K562 (cell line): ENCODE results near the gene FUZ. TPM values are rescaled to one million over a fixed set of nuclear protein-coding genes. Genes with fewer than 3 reads are reported as not detected.
A peak's percentile ranks its signal among the peaks of the same experiment; 100 is the strongest.

Experiments used
- ATAC-seq: fragments of 200-7000 bp; cut with Tn5 transposase; 3 replicates; pipeline ENCODE4 v1.9.1; 2020; ENCODE audit warnings: moderate library complexity
- BruUV-seq: library from RNA; stranded (reverse); fragments of 400-500 nt; replicated peaks from 2 replicates; lab custom pipeline; 2021; lab: Mats Ljungman, UMichigan
- CTCF ChIA-PET: fragments of 300-600 bp; formaldehyde crosslinking; extraction: SDS; loops from one replicate; lab custom pipeline; 2021; ENCODE audit warnings: low intra/inter-chr PET ratio; lab: Yijun Ruan, JAX
- POLR2A ChIA-PET: fragments of 300-600, 350-650 bp; sonication (Branson Sonifier 250); formaldehyde crosslinking; extraction: SDS; loops from one replicate; lab custom pipeline; 2021; ENCODE audit warnings: antibody characterized with exemption, inconsistent platforms; lab: Yijun Ruan, JAX
- DNase-seq, 4 experiments: peaks; one replicate each; pipeline versions ENCODE4 v3.0.0 to v3.0.0-alpha.2; 2011 to 2018; ENCODE audit warnings: low spot score in 3 of 4, mixed read lengths in 3 of 4; ENCODE audit errors: extremely low read depth in 1 of 4
- FAIRE-seq: peaks from 2 replicates; lab custom pipeline; 2011; peaks lifted over from hg19 to GRCh38; lab: Jason Lieb, UNC
- H2AFZ ChIP-seq: 2 replicates; pipeline ENCODE4 v1.6.0; 2011; ENCODE audit warnings: low read depth, low read length, control low read depth, inconsistent platforms
- H3K27ac ChIP-seq: fragments of 200-600 bp; 3 replicates; pipeline ENCODE4 v1.8.0; 2011; ENCODE audit warnings: low read depth, mild to moderate bottlenecking, control low read depth, inconsistent platforms, low read length, moderate library complexity, mixed read lengths; ENCODE audit errors: extremely low read depth
- H3K27me3 ChIP-seq, 2 experiments: fragments of 300-600 bp in 1 of 2; 2 replicates in 1 of 2; 3 replicates in 1 of 2; pipeline versions ENCODE4 v1.6.0 to v1.8.0; 2011; ENCODE audit warnings: inconsistent platforms in 2 of 2, low read length in 2 of 2, mild to moderate bottlenecking in 1 of 2, mixed read lengths in 1 of 2, moderate library complexity in 1 of 2; ENCODE audit not compliant: control insufficient read depth in 2 of 2, insufficient read depth in 2 of 2
- H3K36me3 ChIP-seq: fragments of 300-600 bp; 3 replicates; pipeline ENCODE4 v1.8.0; 2011; ENCODE audit warnings: mild to moderate bottlenecking, low read length, inconsistent platforms; ENCODE audit not compliant: control insufficient read depth, insufficient read depth
- H3K4me1 ChIP-seq, 2 experiments: fragments of 200-600 bp in 1 of 2; replicated peaks in 1 of 2; 2 replicates in 1 of 2; 3 replicates in 1 of 2; pipeline versions ENCODE4 v1.5.1 to v1.8.0; 2011; ENCODE audit warnings: inconsistent platforms in 2 of 2, low read length in 2 of 2, mild to moderate bottlenecking in 1 of 2, mixed read lengths in 1 of 2, moderate library complexity in 1 of 2; ENCODE audit not compliant: control insufficient read depth in 2 of 2, insufficient read depth in 2 of 2
- H3K4me2 ChIP-seq: 2 replicates; pipeline ENCODE4 v1.6.1; 2011; ENCODE audit warnings: low read length, control low read depth, inconsistent platforms, mixed read lengths; ENCODE audit not compliant: insufficient read depth
- H3K4me3 ChIP-seq: fragments of 200-600 bp; sonication (generic), shearing (Covaris generic); 2 replicates; pipeline ENCODE4 v1.5.1; 2016; ENCODE audit warnings: control low read depth, inconsistent platforms
- H3K79me2 ChIP-seq: fragments of 200-600 bp; 3 replicates; pipeline ENCODE4 v1.8.0; 2011; ENCODE audit warnings: low read length, inconsistent platforms; ENCODE audit not compliant: control insufficient read depth, insufficient read depth
- H3K9ac ChIP-seq, 2 experiments: 2 replicates each; pipeline versions ENCODE4 v1.6.0 to v1.6.1; 2011; ENCODE audit warnings: low read depth in 2 of 2, low read length in 2 of 2, control low read depth in 1 of 2, inconsistent platforms in 1 of 2, mild to moderate bottlenecking in 1 of 2, mixed read lengths in 1 of 2; ENCODE audit not compliant: insufficient read depth in 1 of 2
- H3K9me1 ChIP-seq: one replicate; pipeline ENCODE4 v1.6.0; 2011; ENCODE audit warnings: inconsistent platforms, mild to moderate bottlenecking, low read length, moderate library complexity; ENCODE audit not compliant: control insufficient read depth, insufficient read depth
- H3K9me3 ChIP-seq: replicated peaks from 2 replicates; pipeline ENCODE4 v1.5.1; 2011; ENCODE audit warnings: low read depth, low read length, inconsistent platforms; ENCODE audit not compliant: control insufficient read depth, insufficient read depth
- H4K20me1 ChIP-seq: replicated peaks from 2 replicates; pipeline ENCODE4 v1.6.1; 2011; ENCODE audit warnings: low read length, inconsistent platforms, mixed read lengths; ENCODE audit not compliant: control insufficient read depth, insufficient read depth
- CBX1 ChIP-seq: sonication (generic); IDR thresholded peaks from 2 replicates; pipeline ENCODE4 v1.6.1; 2016; ENCODE audit warnings: antibody characterized with exemption, low read depth, mild to moderate bottlenecking
- DNMT1 ChIP-seq: fragments of 450-650 bp; IDR thresholded peaks from 2 replicates; pipeline ENCODE4 v1.6.1; 2016; ENCODE audit warnings: antibody characterized with exemption, mild to moderate bottlenecking
- DPF2 ChIP-seq: fragments of 450-650 bp; IDR thresholded peaks from 2 replicates; pipeline ENCODE4 v1.6.1; 2016
- ESRRA ChIP-seq: fragments of 450-650 bp; IDR thresholded peaks from 2 replicates; pipeline ENCODE4 v1.6.1; 2014; ENCODE audit warnings: low read depth, mild to moderate bottlenecking, moderate library complexity, borderline replicate concordance
- LCOR ChIP-seq: sonication (generic); formaldehyde crosslinking; IDR thresholded peaks from 2 replicates; pipeline ENCODE4 v1.8.0; 2022; ENCODE audit warnings: mild to moderate bottlenecking, missing genetic modification reagents
- MCM7 ChIP-seq, 2 experiments: fragments of 450-650 bp; IDR thresholded peaks; 2 replicates each; pipeline ENCODE4 v1.6.1; 2016 to 2018
- POLR3A ChIP-seq: IDR thresholded peaks from 2 replicates; pipeline ENCODE4 v1.6.1; 2011; ENCODE audit warnings: borderline replicate concordance, mild to moderate bottlenecking, moderate library complexity; ENCODE audit not compliant: insufficient read length, insufficient read depth; ENCODE audit errors: extremely low read depth
- RBM25 ChIP-seq: fragments of 200-400 bp; formaldehyde crosslinking; IDR thresholded peaks from 2 replicates; pipeline ENCODE4 v1.6.1; 2018; ENCODE audit warnings: low read length, low read depth, moderate library complexity; ENCODE audit not compliant: severe bottlenecking
- TGIF2 ChIP-seq: sonication (generic); formaldehyde crosslinking; IDR thresholded peaks from 2 replicates; pipeline ENCODE4 v1.8.1; 2022; ENCODE audit warnings: mild to moderate bottlenecking, missing genetic modification reagents, moderate library complexity
- ZNF282 ChIP-seq: sonication (generic); formaldehyde crosslinking; IDR thresholded peaks from 2 replicates; pipeline ENCODE4 v1.8.1; 2023; ENCODE audit warnings: missing genetic modification reagents
- ZNF384 ChIP-seq: IDR thresholded peaks from 2 replicates; pipeline ENCODE4 v1.6.1; 2012; ENCODE audit warnings: low read depth, low read length, improper control_type of control experiment
- WGBS: fragments of 100-300 bp; shearing (Covaris generic); methylation state at CpG from one replicate; pipeline ENCODE4 v1.1.6; 2016; ENCODE audit warnings: low coverage, mixed read lengths; ENCODE audit not compliant: insufficient coverage; ENCODE audit errors: missing lambda C conversion rate; 5-methylcytosine and 5-hydroxymethylcytosine counted together
- in situ Hi-C: fragments of 300-500 bp; cut with MboI; formaldehyde crosslinking; loops from 4 replicates; pipeline ENCODE4 v1.15.0; 2018; ENCODE audit warnings: inconsistent platforms, mixed read lengths
- intact Hi-C: fragments of 100-400 bp; cut with micrococcal nuclease; formaldehyde crosslinking; loops from 2 replicates; pipeline ENCODE4 v1.14.2; 2022
- polyA plus RNA-seq, 8 experiments: library from polyadenylated mRNA; depleted of rRNA in 4 of 8; stranded (reverse) in 5 of 8; unstranded in 3 of 8; fragments of >200 nt; fragmentation: Nextera tagmentation in 2 of 8; fragmentation: Illumina TruSeq in 1 of 8; extraction: Ambion mirVana in 2 of 8; extraction: Trizol in 1 of 8; gene quantifications; 2 replicates each; pipeline versions ENCODE4 v1.2.1 to v1.2.3, GENCODE V29; 2011 to 2014; ENCODE audit warnings: inconsistent platforms in 1 of 8, missing spikeins in 1 of 8
- total RNA-seq, 7 experiments: library from RNA; depleted of rRNA in 6 of 7; stranded (reverse); fragments of >200 nt in 6 of 7; fragmentation: Illumina TruSeq in 2 of 7; extraction: Trizol in 2 of 7; gene quantifications; 2 replicates each; pipeline versions ENCODE4 v1.2.1 to v1.2.3, GENCODE V29; 2011 to 2021; ENCODE audit warnings: low replicate concordance in 1 of 7
- TF ChIP-seq, protein P1 (sequence below): fragments of 450-650 bp; IDR thresholded peaks from 2 replicates; pipeline ENCODE4 v1.6.1; 2014; ENCODE audit warnings: low read depth, mild to moderate bottlenecking, moderate library complexity, borderline replicate concordance
- TF ChIP-seq, protein P2 (sequence below), 2 experiments: fragments of 450-650 bp; conservative IDR thresholded peaks; 2 replicates each; pipeline ENCODE4 v1.6.1; 2017; ENCODE audit warnings: mild to moderate bottlenecking in 2 of 2, moderate library complexity in 2 of 2
- TF ChIP-seq, protein P3 (sequence below): fragments of 250-450 bp; sonication (Bioruptor Pico); IDR thresholded peaks from 2 replicates; pipeline ENCODE4 v1.9.0; 2021; ENCODE audit warnings: mild to moderate bottlenecking

The FUZ gene
- total and polyA plus RNA-seq, 9 of the 15 experiments (the other 6 are each of a cell fraction or from before 2014, with no cell fraction given) = 0.17 to 7.6 (median 3.6) TPM; not detected in 1

DNA sequence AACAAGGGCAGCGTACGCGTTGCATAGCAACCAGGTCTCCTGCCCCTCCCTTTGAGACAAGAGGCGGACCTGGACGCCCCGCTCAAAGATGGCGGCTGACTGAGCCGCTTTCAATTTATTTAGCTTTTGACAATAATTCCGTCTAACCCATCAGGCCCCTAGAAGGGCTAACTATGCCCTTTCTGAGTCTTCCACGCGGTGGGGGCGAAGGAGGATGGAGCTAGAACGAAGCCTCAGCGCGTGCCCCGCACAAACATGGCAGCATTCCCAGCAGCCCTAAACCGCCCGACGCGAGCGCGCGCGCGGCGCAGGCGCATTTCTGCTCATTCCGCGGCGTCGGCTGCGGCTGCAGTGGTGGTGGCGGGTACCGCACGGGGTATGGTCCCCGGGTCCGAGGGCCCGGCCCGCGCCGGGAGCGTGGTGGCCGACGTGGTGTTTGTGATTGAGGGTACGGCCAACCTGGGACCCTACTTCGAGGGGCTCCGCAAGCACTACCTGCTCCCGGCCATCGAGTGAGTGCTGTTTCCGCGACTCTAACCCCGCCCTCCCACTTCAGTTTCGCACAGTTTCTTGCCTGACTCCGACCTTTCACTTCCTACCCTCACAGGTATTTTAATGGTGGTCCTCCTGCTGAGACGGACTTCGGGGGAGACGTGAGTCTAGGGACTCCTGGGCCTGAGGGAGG lies 5.0 kb upstream of the FUZ start, which contains the start of gene MED25 (continued):
- TF ChIP-seq, protein P1, sequence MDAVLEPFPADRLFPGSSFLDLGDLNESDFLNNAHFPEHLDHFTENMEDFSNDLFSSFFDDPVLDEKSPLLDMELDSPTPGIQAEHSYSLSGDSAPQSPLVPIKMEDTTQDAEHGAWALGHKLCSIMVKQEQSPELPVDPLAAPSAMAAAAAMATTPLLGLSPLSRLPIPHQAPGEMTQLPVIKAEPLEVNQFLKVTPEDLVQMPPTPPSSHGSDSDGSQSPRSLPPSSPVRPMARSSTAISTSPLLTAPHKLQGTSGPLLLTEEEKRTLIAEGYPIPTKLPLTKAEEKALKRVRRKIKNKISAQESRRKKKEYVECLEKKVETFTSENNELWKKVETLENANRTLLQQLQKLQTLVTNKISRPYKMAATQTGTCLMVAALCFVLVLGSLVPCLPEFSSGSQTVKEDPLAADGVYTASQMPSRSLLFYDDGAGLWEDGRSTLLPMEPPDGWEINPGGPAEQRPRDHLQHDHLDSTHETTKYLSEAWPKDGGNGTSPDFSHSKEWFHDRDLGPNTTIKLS = no peak
- TF ChIP-seq, protein P2, sequence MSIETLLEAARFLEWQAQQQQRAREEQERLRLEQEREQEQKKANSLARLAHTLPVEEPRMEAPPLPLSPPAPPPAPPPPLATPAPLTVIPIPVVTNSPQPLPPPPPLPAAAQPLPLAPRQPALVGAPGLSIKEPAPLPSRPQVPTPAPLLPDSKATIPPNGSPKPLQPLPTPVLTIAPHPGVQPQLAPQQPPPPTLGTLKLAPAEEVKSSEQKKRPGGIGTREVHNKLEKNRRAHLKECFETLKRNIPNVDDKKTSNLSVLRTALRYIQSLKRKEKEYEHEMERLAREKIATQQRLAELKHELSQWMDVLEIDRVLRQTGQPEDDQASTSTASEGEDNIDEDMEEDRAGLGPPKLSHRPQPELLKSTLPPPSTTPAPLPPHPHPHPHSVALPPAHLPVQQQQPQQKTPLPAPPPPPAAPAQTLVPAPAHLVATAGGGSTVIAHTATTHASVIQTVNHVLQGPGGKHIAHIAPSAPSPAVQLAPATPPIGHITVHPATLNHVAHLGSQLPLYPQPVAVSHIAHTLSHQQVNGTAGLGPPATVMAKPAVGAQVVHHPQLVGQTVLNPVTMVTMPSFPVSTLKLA (conservative IDR thresholded peaks at IDR 0.05) = peak; percentile 58
- no peak for TF ChIP-seq ZNF384
- TF ChIP-seq DNMT1 = no peak
- no peak for TF ChIP-seq LCOR (CRISPR knock-in tag)
- TF ChIP-seq ESRRA = peak; percentile 40; the same call in 1 of the 2 replicates
- TF ChIP-seq, all 486 proteins: peak for 114

DNA sequence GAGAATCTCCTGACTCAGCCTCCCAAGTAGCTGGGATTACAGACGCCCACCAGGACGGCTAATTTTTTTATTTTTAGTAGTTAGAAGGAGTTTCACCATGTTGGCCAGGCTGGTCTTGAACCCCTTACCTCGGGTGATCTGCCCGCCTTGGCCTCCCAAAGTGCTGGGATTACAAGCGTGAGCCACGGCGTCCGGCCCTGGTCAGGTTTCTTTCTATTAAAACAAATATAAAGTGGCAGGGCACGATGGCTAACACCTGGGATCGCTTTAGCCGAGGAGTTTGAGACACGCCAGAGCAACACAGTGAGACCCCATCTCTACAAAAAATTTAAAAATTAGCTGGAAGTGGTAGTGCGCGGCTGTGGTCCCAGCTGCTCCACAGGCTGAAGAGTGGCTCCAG lies 3.5 kb upstream of the FUZ start:
- 85% methylated on average over 14 of the region's 14 CpGs for WGBS
- intact Hi-C loops = no loop called here
- peak overlapping the region in 1 of 2 experiments; percentile 63; a peak in 3 of 4 replicates for H3K9ac ChIP-seq
- H3K4me3 ChIP-seq = no peak overlapping the region
- 0 out of 3 replicates have a peak overlapping the region, but pooled peaks have one; percentile 37 for H3K27ac ChIP-seq
- POLR2A ChIA-PET = interaction anchor here (0.6 kb wide), 1 partner anchor 1453 kb away, joined by 3 read pairs; no protein-coding TSS in a partner anchor
- H3K4me1 ChIP-seq = peaks cover 17 to 45% of the 10 kb centered on the region in 2 experiments
- no peaks in the 10 kb centered on the region for H3K27me3 ChIP-seq
- DNase-seq (no peak), ATAC-seq (no peak), FAIRE-seq (no peak)
- peak overlapping the region; percentile 92; the same call in 1 of the 2 replicates for H2AFZ ChIP-seq
- CTCF ChIA-PET = no interaction called here
- peak overlapping the region; percentile 82; the same call in 1 of the 2 replicates for H3K4me2 ChIP-seq
- peaks cover 13% of the 10 kb centered on the region; the same call in 1 of the 3 replicates for H3K36me3 ChIP-seq
- H3K79me2 ChIP-seq = peaks cover 33% of the 10 kb centered on the region
- BruUV-seq = no TSS peak
- H3K9me3 ChIP-seq = no peaks in the 10 kb centered on the region
- H4K20me1 ChIP-seq = no peaks in the 10 kb centered on the region
- no peaks in the 10 kb centered on the region for H3K9me1 ChIP-seq
- in situ Hi-C loops = no loop called here
- no peak for TF ChIP-seq DPF2
- no peak for TF ChIP-seq ZNF282
- TF ChIP-seq MCM7 (IDR thresholded peaks at IDR 0.05) = no peak
- no peak for TF ChIP-seq TGIF2 (CRISPR knock-in tag)
- no peak for TF ChIP-seq CBX1
- TF ChIP-seq POLR3A = no peak
- TF ChIP-seq RBM25 = no peak
- TF ChIP-seq, protein P3, sequence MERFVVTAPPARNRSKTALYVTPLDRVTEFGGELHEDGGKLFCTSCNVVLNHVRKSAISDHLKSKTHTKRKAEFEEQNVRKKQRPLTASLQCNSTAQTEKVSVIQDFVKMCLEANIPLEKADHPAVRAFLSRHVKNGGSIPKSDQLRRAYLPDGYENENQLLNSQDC = no peak
